H1 (cell line): ENCODE results near the gene CTU1. TPM values are rescaled to one million over a fixed set of nuclear protein-coding genes. Genes with fewer than 3 reads are reported as not detected.

ENCODE experiments used
- CTBP2 ChIP-seq: IDR thresholded peaks from 2 replicates; pipeline ENCODE4 v1.7.0; 2011; ENCODE audit warnings: borderline replicate concordance, mild to moderate bottlenecking, moderate library complexity, mixed read lengths, low read length; ENCODE audit not compliant: insufficient read depth, insufficient read length
- polyA plus RNA-seq, 7 experiments: library from polyadenylated mRNA; depleted of rRNA in 3 of 7; stranded (reverse) in 5 of 7; unstranded in 2 of 7; fragments of >200 nt in 5 of 7; fragments of 200-250 nt in 2 of 7; gene quantifications; 1 replicate in 5 of 7; 2 replicates in 1 of 7; 4 replicates in 1 of 7; pipeline versions ENCODE4 v1.2.1 to v1.2.3, GENCODE V29; 2011 to 2013; ENCODE audit warnings: missing spikeins in 2 of 7, mixed read lengths in 2 of 7
- total RNA-seq: library from RNA; stranded (reverse); fragmentation: NEBNext Ultra II Directional; extraction: Animal tissue kit (Norgen Biotek cat#: 25700); gene quantifications from 2 replicates; pipeline ENCODE4 v1.2.1, GENCODE V29; 2021

The CTU1 gene
- total and polyA plus RNA-seq, 2 of the 8 experiments (the other 6 are each of a cell fraction or from before 2014, with no cell fraction given) = 4.6 to 7.2 TPM

- no peak for TF ChIP-seq CTBP2
These were observed 6.9 kb downstream of the CTU1 start (continued) for GRCh38 chr19:51101171-51101865.
